ENCODE measurements around the gene BRIX1. TPM values are rescaled to one million over a fixed set of nuclear protein-coding genes. Genes with fewer than 3 reads are reported as not detected.
A peak's percentile ranks its signal among the peaks of the same experiment; 100 is the strongest.

BRIX1 gene, protein sequence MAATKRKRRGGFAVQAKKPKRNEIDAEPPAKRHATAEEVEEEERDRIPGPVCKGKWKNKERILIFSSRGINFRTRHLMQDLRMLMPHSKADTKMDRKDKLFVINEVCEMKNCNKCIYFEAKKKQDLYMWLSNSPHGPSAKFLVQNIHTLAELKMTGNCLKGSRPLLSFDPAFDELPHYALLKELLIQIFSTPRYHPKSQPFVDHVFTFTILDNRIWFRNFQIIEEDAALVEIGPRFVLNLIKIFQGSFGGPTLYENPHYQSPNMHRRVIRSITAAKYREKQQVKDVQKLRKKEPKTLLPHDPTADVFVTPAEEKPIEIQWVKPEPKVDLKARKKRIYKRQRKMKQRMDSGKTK
- 10 to 100 TPM; 49.6 to 63.3 (median 54.1) TPM for polyA plus RNA-seq (ENCODE audit: low read depth in 6 of 6)

DNA sequence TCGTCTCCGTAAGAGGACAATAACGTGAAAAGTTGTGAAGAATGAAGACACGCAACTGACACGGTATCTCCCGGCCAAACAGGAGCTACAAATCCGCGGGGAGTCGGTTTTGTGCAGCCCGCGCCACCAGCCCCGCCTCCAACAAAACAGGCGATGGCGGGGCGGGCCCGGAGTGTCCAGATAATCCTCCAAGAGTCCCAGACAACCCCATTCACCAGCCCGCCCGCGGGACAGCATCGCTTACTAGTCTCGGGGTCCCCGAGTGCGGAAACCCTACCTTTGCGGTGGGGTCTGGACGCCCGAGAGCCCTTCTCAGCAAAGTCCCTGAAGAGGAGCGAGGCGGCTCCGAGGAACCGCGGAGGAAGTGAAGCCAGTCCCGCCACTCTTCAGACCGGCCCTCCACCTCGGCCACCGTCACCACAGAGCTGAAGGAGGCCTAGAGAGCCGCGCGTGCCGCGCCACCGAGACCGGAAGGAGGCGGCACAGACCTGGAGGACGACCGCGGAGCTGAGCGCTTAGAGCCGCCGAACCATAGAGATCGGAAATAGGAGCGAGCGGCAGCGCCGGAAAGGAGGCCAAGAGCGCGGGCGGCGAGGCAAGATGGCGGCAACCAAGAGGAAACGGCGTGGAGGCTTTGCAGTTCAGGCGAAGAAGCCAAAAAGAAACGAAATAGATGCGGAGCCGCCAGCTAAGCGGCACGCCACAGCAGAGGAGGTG is at the start of gene BRIX1, which contains the start of gene RAD1:
Gene BRIX1, plus strand, starts transcription at position 573 of the 717 bp plus-strand sequence. Its CDS starts 28 bp downstream, at position 601.
Gene RAD1, minus strand, starts transcription at position 366 of the 717 bp plus-strand sequence. CDS start 612 bp downstream, outside the sequence.
- ATAC-seq (ENCODE audit: low read depth in 2 of 2) (peak; percentile 97), DNase-seq (peak; percentile 97)
- Mint-ChIP-seq H3K27me3 (no peaks in the 10 kb centered on the region), H3K27ac (peak within 1 kb of the TSS in 1 of 6 donors; percentile 73), H3K4me3 (peak within 1 kb of the TSS in 4 of 8 donors; percentile 52 to 77 (median 64)), H3K4me1 (peaks cover 21 to 34% (median 30%) of the 10 kb centered on the region in 3 donors), H3K9me3 (no peaks in the 10 kb centered on the region), H3K36me3 (peaks cover 0 to 9% of the 10 kb centered on the region in 2 donors)

DNA sequence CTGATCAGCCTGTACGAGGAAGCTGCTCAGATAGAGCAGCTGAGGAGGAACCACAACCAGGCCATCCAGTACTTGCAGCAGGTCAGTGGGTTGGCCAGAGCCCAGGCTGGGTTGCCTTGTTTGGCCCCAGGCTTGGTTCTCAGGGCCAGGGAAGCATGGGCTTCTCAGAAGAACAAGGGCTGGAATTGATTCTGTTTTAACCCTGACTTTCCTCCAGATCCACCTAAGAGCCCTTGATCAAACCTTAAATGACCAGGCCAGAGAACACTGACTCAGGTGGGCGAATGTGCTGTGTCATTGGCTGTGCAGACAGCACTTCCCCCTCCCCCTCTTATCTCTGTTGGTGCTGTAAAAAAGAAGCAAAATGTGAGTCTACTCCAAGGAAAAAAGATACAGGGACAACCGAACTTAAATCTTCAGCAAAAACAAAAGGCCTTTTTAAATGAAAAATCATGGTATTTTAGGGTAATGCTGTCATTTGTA is 48.5 kb upstream of the BRIX1 start:
- ATAC-seq (ENCODE audit: low read depth in 2 of 2) = no peak
- Mint-ChIP-seq H3K4me1 (no peaks in the 10 kb centered on the region), H3K4me3 (no peak overlapping the region), H3K27me3 (no peaks in the 10 kb centered on the region), H3K36me3 (no peaks in the 10 kb centered on the region), H3K9me3 (no peaks in the 10 kb centered on the region), H3K27ac (no peak overlapping the region)
- no peak for DNase-seq

DNA sequence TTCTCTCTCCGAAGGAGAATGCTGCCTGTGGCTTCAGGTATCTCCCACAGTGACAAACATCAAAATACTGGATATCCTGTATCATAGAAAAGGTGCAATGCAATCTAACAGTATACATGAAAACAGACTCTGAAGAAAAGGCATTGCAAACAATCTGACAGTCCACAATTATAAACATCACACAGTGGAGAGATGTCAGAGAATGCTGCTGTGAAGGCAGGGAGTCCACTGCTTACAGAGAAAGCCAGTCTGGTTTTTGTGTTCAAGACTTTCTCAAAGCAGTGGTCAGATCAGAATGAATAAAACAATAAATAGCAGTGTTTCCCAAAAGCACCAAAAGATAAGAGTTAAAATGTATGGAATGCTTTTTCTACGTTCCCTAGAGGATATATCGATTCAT is 47.9 kb upstream of the BRIX1 start:
- Mint-ChIP-seq H3K9me3 (no peaks in the 10 kb centered on the region), H3K27me3 (no peaks in the 10 kb centered on the region), H3K36me3 (no peaks in the 10 kb centered on the region), H3K4me3 (no peak overlapping the region), H3K4me1 (no peaks in the 10 kb centered on the region), H3K27ac (peak overlapping the region in 1 of 6 donors; percentile 6)
- DNase-seq (no peak), ATAC-seq (ENCODE audit: low read depth in 2 of 2) (no peak)

DNA sequence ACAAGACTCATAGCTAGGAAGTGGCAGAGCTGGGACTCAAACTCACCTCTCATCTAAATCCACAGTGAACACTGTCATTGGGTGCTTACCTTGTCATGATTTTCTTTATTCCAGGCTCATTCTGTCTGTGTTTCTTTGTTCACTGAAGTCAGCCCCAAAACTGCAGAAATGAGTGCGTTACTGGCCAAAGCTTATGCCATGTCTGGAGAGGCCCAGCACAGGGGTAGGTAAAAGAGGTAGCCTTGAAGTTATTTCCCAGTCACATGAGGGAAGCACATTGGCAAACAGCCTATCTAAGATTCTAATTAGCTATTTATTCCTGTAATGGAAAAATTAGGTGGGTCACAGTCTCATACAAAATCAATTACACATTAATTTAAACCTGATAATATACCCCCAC is 46.7 kb upstream of the BRIX1 start:
- no peak for DNase-seq
- ATAC-seq (ENCODE audit: low read depth in 2 of 2) = no peak
- Mint-ChIP-seq H3K27me3 (peaks cover 0 to 6% (median 0%) of the 10 kb centered on the region in 3 donors), H3K27ac (no peak overlapping the region), H3K4me1 (no peaks in the 10 kb centered on the region), H3K36me3 (no peaks in the 10 kb centered on the region), H3K4me3 (no peak overlapping the region), H3K9me3 (no peaks in the 10 kb centered on the region)

DNA sequence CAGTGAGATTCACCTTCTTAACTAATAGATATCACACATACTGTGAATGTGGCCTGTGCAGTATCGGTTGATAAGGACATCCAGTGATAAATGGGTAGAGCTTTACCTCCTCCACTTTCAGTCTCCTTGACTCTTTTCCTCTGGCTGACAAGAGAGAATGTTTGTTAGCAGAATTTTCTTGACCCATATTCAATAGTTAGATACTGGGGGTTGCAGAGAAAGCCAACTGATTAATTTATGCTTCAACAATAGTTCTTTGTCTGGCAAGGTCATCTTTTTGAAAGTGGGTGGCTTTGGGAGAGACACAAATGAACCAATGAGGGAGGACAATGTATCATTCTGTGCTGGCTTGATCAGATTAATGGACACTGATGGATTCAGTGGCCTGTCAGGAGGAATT is 46.3 kb upstream of the BRIX1 start:
- no peak overlapping the region for H3K4me3 Mint-ChIP-seq
- H3K27me3 Mint-ChIP-seq = peaks cover 0 to 6% (median 0%) of the 10 kb centered on the region in 3 donors
- H3K27ac Mint-ChIP-seq = no peak overlapping the region
- no peak for ATAC-seq (ENCODE audit: low read depth in 2 of 2)
- H3K36me3 Mint-ChIP-seq = no peaks in the 10 kb centered on the region
- no peak for DNase-seq
- peaks cover 0 to under 1% (median 0%) of the 10 kb centered on the region in 7 donors for H3K9me3 Mint-ChIP-seq
- H3K4me1 Mint-ChIP-seq = no peaks in the 10 kb centered on the region

DNA sequence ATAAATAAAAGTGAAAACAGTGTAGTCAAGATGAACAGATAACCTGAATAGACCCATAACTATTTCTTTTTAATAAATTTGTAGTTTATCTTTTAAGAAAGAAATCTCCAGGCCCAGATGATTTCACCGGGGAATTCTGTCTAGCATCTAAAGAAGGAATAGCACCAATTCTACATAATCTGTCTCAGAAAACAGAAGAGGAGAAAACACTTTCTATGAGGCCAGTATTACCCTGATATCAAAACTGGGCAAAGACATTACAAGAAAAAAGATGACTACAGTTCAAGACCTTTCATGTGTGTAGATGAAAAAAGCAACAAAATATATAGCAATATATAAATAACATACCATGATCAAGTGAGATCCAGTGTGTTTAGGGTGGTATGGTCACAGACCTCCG is 45.1 kb upstream of the BRIX1 start:
- Mint-ChIP-seq H3K27ac (no peak overlapping the region), H3K9me3 (peaks cover 0 to 10% (median under 1%) of the 10 kb centered on the region in 7 donors), H3K4me1 (no peaks in the 10 kb centered on the region), H3K27me3 (peaks cover 0 to 6% (median 0%) of the 10 kb centered on the region in 3 donors), H3K4me3 (no peak overlapping the region), H3K36me3 (no peaks in the 10 kb centered on the region)
- ATAC-seq (ENCODE audit: low read depth in 2 of 2) = no peak
- DNase-seq = no peak

DNA sequence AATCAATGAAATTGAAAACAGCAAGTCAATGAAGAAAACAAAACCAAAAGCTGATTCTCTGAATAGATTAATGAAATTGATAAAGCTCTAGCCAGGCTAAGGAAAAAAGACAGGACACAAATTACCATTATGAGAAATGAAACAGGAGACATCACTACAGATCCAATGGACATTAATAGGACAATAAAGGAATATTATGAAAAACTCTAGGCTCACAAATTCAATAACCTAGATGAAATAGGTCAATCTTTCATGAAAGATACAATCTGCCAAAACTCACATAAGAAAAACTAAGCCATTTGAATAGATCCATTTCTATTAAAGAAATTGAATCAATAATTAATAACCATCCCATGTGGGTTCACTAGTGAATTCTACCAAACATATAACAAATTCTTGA is 39.2 kb upstream of the BRIX1 start:
- Mint-ChIP-seq H3K36me3 (peaks cover 4 to 11% of the 10 kb centered on the region in 2 donors), H3K27ac (no peak overlapping the region)
- DNase-seq = no peak

DNA sequence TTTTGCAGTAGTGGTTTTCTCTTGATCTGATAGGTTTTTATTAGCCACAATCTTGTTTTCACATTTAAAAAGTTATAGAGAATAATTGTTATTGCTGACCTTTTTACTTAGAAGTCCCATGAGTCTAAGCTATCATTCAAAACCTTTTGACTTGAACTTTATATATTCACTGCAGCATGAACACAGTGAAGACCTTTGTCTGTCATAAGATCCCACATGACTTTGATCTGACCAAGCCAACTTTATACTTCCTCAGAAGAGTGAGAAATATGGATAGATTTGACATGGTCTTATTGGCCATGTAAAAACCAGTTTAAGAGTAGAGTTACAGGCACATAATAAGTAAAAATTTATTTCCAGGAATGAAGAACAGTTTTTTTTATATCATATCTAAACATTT is 34.3 kb upstream of the BRIX1 start:
- Mint-ChIP-seq H3K9me3 (peaks cover under 1 to 14% (median 10%) of the 10 kb centered on the region in 7 donors), H3K4me3 (no peak overlapping the region), H3K27me3 (peaks cover 0 to 8% (median 0%) of the 10 kb centered on the region in 3 donors), H3K4me1 (no peaks in the 10 kb centered on the region), H3K36me3 (peaks cover 3 to 4% of the 10 kb centered on the region in 2 donors), H3K27ac (peak overlapping the region in 1 of 6 donors; percentile 12)
- no peak for DNase-seq
- no peak for ATAC-seq (ENCODE audit: low read depth in 2 of 2)

More for the DNA sequence above, 39.2 kb upstream of the BRIX1 start:
- H3K4me3 Mint-ChIP-seq = no peak overlapping the region
- peaks cover 5 to 33% (median 19%) of the 10 kb centered on the region in 7 donors for H3K9me3 Mint-ChIP-seq
- H3K4me1 Mint-ChIP-seq = no peaks in the 10 kb centered on the region
- ATAC-seq (ENCODE audit: low read depth in 2 of 2) = no peak
- peaks cover 0 to 6% (median 0%) of the 10 kb centered on the region in 3 donors for H3K27me3 Mint-ChIP-seq

DNA sequence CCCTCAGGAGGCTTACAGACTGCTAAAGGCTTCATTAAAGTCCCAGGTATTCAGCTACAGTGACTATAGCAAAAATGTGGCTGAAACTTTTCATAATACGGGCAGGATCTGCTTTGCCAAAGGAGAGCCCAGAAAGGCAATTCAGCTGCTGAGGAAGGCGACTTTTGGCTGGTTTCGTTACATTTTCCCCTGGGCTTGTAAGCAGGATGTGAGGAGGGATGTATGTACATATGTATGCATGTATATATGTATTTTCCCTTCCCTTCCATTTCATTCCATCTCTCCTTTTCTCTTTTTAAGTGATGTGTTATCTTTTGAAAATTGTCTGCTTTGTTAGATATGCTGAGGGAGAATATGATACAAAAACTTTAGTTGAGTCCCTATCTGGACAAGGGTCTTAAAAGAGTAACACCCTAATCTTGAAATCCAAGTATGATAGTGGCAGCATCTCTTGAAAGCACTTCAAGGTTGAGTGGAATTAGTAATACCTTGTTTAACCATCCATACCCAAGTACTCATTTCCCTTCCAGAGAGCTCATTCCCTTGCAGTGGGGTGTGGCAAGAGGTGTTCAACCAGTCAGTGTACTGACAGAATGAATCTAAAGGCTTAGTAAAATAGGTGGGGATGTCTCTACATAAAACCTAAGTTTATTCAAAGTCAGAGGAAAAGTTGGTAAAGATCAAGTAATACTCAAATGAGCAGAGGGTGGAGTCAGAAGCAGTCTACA is 29.0 kb upstream of the BRIX1 start:
- Mint-ChIP-seq H3K36me3 (no peaks in the 10 kb centered on the region), H3K4me3 (no peak overlapping the region), H3K27ac (no peak overlapping the region), H3K27me3 (peaks cover 0 to 19% (median 8%) of the 10 kb centered on the region in 3 donors), H3K9me3 (no peaks in the 10 kb centered on the region), H3K4me1 (no peaks in the 10 kb centered on the region)
- no peak for ATAC-seq (ENCODE audit: low read depth in 2 of 2)
- DNase-seq = no peak

DNA sequence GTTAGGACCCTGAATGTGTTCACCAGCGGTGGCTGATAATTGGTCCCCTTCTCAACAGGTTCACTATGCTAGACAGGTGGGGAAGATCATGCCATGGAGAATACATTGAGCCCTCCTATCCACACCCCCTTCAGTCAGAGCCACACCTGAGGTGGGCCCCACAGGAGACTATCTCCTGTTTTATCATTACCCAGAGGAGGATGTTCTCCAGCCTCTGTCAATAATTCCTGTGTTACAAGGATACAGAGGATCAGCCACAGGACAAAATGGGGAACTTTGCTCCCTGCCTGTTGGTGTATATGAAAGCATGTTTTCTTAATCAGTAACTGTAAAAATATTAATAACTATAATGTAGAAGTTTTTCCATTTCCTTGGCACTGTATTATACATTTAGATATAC is 26.1 kb upstream of the BRIX1 start:
- Mint-ChIP-seq H3K4me3 (no peak overlapping the region), H3K4me1 (no peaks in the 10 kb centered on the region), H3K27ac (no peak overlapping the region), H3K27me3 (peaks cover 0 to 11% (median 8%) of the 10 kb centered on the region in 3 donors), H3K36me3 (no peaks in the 10 kb centered on the region), H3K9me3 (no peaks in the 10 kb centered on the region)
- DNase-seq = no peak
- no peak for ATAC-seq (ENCODE audit: low read depth in 2 of 2)

DNA sequence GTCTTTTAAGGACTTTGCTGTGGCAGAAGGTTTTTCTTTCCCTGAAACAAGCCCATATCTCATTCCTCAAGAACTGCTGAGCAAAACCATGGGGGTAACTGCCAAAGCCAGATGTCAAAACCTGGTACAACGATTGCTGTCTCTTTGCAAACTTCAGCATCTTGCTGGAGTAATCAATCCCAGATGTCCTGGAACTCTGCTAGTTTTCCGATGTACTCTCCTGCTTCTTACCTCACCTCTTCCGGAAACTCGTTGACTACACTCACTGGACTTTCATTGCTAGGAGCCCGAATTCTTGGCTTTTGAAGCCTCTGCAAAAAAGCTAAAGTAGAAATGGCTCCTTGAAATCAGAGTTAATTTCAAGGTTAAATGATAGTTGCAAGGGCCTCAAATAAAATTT is 23.5 kb upstream of the BRIX1 start:
- H3K27ac Mint-ChIP-seq = no peak overlapping the region

DNA sequence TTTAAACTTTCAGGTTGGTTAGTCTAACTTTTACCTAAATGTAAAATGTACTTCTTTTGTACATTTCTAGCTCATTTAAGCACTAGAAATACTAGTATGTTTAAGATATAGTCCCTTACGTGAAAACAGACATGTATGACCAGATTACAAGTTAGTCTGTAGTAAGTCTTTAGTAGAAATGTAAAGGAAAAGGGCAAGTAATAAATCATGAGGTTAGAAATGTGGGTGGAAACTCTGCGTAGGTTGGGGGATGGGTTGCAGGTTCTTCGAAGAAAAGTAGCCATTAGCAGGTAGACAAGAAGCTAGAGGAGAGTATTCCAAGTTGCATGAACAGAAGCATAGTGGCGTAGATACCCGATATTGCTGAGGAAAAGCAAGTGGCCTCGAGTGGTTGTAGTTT is 23.1 kb upstream of the BRIX1 start:
- Mint-ChIP-seq H3K27ac (no peak overlapping the region), H3K36me3 (peaks cover 0 to 6% of the 10 kb centered on the region in 2 donors), H3K27me3 (peaks cover 0 to 1% (median under 1%) of the 10 kb centered on the region in 3 donors), H3K9me3 (no peaks in the 10 kb centered on the region), H3K4me3 (no peak overlapping the region), H3K4me1 (no peaks in the 10 kb centered on the region)
- DNase-seq = no peak
- no peak for ATAC-seq (ENCODE audit: low read depth in 2 of 2)

More for the DNA sequence above, 23.5 kb upstream of the BRIX1 start:
- Mint-ChIP-seq H3K9me3 (no peaks in the 10 kb centered on the region), H3K36me3 (peaks cover 0 to 6% of the 10 kb centered on the region in 2 donors), H3K4me1 (no peaks in the 10 kb centered on the region), H3K4me3 (no peak overlapping the region), H3K27me3 (peaks cover 0 to 6% (median 5%) of the 10 kb centered on the region in 3 donors)
- ATAC-seq (ENCODE audit: low read depth in 2 of 2) (no peak), DNase-seq (no peak)

DNA sequence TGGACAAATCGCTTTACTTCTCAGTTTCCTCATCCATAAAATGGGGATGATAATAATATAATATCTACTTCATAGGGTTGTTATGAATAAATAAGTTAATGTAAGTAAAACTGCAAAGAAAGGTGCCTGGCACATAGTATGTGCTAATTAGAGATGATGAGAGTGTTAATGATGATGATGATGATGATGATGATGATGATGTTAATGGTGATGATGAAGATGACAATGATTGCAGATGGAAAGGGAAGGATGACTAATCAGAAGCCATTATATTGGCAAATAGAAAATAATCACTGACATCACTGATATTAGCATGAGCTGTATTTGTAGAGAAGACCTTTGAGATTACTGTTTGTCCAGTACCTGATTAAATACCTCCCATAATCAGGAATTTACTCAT is 20.8 kb upstream of the BRIX1 start:
- Mint-ChIP-seq H3K27me3 (no peaks in the 10 kb centered on the region), H3K36me3 (peaks cover 0 to 6% of the 10 kb centered on the region in 2 donors), H3K27ac (no peak overlapping the region), H3K9me3 (no peaks in the 10 kb centered on the region), H3K4me3 (no peak overlapping the region), H3K4me1 (no peaks in the 10 kb centered on the region)
- ATAC-seq (ENCODE audit: low read depth in 2 of 2) (no peak), DNase-seq (no peak)
